DMS53 treated with DMSO at 0.1 percent for 48 hours (cell line): ENCODE data around the gene HDAC8.
"Not testable (repeated sequence)": the region's sequence is repeated elsewhere in the genome, so short reads cannot be mapped to it uniquely, and the experiment has no call there.

Source experiments
- DNase-seq: peaks from one replicate; lab custom pipeline; 2025; ENCODE audit not compliant: unreplicated experiment; lab: John Stamatoyannopoulos, UW

HDAC8 gene

GRCh38 chrX:72572248-72573157 is at the start of gene HDAC8:
Gene HDAC8, minus strand, starts transcription at chrX:72572843. Its CDS starts 82 bp downstream, at chrX:72572761.
- peak; percentile 80 for DNase-seq

GRCh38 chrX:72621625-72622485 is 49.2 kb upstream of the HDAC8 start:
- DNase-seq, result no peak

DNA sequence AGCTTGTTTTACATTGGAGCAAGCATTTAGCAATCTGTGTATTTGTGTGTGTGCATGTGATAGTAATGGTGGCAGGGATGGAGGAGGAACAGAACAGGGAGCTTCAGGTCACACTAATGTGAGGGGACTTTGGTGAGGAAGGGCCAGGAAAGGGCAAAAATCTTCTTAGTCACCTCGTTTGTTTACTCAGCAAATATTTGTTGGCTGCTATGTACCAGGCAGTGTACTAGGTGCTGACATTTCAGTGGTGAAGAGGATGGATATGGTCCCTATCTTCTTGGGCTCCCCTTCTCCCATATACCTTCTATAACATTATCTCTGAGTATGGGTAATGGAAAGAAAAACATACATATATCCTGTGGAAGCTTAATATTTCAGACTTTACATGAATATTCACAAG is 48.5 kb upstream of the HDAC8 start:
- peak; percentile 28 for DNase-seq

GRCh38 chrX:72620550-72621145 is 48.0 kb upstream of the HDAC8 start:
- peak; percentile 57 for DNase-seq

- DNase-seq, result no peak
Observed at GRCh38 chrX:72609313-72609712, 36.7 kb upstream of the HDAC8 start.

- no peak for DNase-seq
Observed at GRCh38 chrX:72604705-72605104, 32.1 kb upstream of the HDAC8 start.

DNA sequence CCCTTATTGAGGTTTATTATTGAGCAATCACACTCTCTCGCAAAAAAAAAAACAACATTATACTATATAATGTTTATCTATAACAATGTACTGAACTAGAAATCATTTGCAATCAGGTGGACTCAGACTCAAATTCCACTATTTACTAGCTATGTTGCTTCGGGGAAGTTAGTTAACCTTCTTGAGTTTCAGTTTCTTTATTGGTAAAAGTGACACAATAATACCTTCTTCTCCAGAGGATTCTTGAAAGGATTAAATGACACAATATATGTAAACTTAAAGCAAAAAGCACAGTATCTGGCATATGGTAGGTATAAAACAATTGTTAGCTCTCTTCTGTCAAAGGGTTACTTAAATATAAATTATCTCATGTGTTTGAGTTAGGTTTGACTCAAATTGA is 31.5 kb upstream of the HDAC8 start:
- DNase-seq, result no peak

DNA sequence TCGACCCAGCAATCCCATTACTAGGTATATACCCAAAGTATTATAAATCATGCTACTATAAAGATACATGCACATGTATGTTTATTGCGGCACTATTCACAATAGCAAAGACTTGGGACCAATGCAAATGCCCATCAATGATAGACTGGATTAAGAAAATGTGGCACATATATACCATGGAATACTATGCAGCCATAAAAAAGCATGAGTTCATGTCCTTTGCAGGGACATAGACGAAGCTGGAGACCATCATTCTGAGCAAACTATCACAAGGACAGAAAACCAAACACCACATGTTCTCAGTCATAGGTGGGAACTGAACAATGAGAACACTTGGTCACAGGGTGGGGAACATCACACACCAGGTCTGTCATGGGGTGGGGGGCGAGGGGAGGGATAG is 18.4 kb upstream of the HDAC8 start:
- DNase-seq, result not testable (repeated sequence)

DNA sequence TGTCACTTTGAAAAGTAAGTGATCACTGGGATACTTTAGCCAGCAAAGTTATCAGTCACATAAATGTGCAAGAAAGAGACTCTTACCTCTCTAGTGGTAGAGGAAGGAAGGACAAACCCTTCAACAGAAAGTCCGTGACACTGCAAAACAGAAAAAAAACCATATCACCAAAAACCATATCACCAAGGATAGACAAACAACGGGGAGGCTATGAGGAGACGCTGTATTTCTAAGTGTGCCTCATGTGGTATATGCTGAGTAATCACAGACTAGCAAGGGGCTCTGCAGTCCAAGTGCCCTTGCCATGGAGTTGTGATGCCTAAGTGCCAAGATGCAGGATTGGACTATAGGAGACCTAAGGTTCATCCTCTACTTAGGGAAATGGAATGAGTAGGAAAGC is 11.5 kb upstream of the HDAC8 start:
- no peak for DNase-seq

GRCh38 chrX:72576141-72576894 is 3.7 kb upstream of the HDAC8 start:
- no peak for DNase-seq

GRCh38 chrX:72573158-72573511 is 492 bp upstream of the HDAC8 start:
- DNase-seq, result no peak

DNA sequence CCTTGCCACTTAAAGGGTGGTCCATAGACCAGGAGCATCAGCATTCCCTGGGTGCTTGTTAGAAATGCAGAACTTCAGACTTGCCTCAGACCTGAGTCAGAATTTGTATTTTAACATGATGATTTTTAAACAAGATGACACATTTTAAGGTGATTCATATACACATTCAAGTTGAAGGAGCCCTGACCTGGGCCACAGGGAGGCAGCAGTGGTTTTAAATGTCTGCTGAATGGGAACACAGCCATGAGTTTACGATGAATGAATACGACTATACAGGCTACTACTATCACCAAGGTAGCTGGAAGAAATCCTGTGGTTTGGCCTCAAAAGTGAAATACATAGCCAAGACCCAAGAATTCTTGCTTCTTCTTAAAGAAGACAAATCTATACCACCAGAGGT is 2.9 kb downstream of the HDAC8 start:
- no peak for DNase-seq

DNA sequence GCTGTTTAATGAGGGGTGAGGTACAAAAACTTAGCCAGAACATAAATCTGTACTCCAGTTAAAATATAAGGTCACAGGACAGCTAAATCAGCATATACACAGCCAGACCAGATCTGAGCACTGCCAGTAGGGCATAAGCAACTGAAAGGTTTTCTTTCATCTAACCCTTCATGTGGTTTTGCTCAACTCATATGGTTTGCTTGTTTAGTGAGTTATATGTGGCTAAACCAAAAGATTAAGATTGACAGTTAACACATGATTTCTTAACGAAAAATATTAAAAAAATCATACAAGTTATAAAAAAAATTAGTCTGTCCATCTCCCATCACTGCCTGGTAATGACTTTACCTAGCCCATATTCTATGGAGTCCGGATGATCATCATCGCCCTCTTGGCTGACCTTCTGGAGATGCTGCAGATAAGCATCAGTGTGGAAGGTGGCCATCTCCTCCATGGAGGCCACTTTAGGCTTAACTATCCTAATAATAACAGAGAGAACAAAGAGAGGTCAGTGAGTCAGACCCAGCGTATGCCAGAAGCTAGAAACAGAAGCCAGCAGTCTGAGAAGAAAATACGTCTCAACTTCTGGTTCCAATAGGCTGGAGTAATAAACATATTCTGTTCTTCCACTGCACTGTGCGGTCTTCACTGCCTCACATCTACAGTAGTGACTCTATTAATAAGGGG is 4.1 kb downstream of the HDAC8 start:
- DNase-seq, result no peak

- no peak for DNase-seq
Observed at GRCh38 chrX:72566448-72566847, 6.2 kb downstream of the HDAC8 start.

GRCh38 chrX:72559655-72560054 is 13.0 kb downstream of the HDAC8 start:
- DNase-seq, result not testable (repeated sequence)

GRCh38 chrX:72554448-72555140 is 18.0 kb downstream of the HDAC8 start:
- no peak for DNase-seq

GRCh38 chrX:72552443-72552842 is 20.2 kb downstream of the HDAC8 start:
- DNase-seq, result not testable (repeated sequence)

- DNase-seq, result no peak
Observed at GRCh38 chrX:72545990-72546389, 26.7 kb downstream of the HDAC8 start.

GRCh38 chrX:72540318-72540717 is 32.3 kb downstream of the HDAC8 start:
- no peak for DNase-seq

DNA sequence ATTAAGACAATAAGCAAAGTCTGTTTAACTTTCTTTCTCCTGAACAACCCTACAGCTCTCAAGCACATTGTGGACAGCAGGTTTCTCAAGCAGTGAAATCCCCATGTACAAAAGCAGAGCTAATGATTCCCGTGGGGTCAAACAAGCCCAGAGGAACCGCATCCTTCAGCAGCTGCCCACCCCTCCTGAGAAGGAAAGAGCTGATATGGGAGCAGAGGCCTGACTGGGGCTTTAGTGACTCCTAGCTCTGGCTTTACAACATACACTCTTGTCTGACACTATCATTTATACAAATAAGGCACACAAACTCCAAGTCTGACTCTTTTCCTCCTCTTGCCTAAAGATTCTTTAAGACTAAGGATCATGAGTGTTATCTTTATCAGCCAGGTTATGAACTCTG is 32.8 kb downstream of the HDAC8 start:
- DNase-seq, result no peak
